Forelimb muscle (tissue), 1 donor: ENCODE results near the gene INTS1. TPM values are rescaled to one million over a fixed set of nuclear protein-coding genes. Genes with fewer than 3 reads are reported as not detected.

Experiments used
- DNase-seq: peaks from one replicate; pipeline ENCODE4 v3.0.0-alpha.2; 2013; ENCODE audit warnings: low read depth
- polyA plus RNA-seq: library from polyadenylated mRNA; unstranded; fragments of 120-200 nt; gene quantifications from one replicate; pipeline ENCODE4 v1.2.1, GENCODE V29; 2013; ENCODE audit not compliant: insufficient read length

The INTS1 gene
- polyA plus RNA-seq, 1 donor = 39.5 TPM

DNA sequence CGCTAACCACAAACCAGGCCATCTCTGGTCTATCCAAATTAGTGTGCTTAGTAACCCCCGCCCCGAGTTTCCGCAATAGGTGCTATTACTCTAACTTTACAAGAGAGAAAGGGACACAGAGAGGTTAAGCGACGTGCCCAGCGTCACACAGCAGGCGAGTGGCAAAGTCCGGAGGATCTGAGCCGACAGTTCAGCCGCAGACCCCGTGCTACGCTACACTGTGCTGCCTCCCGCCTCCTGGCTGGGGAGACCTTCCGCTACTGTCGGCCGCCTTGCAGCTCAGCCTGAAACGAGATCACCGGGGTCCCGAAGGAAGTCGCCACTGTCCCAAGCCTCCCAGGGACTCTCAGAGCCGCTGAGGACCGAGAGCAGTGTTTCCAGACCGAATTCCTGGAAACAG lies 799 bp downstream of the INTS1 start:
- DNase-seq = no peak

DNA sequence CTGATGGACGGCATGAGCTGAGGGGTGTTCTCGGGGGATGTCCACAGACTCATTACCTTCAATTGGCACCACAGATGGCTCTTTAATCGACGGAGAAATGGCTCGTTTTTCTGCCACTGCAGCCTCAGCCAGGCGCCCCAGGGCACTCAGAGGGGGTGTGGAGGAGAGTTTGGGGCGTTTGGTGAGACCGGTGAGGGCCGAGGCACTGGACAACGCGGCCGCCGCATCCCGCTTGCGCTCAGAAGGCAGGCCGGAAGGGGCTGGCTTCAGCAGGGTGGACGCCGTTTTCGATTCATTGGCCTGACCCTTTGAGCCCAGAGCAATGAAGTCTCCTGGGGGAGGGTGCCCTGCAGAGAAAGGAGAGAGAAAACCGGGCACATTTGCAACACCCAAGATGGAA lies 1.3 kb downstream of the INTS1 start:
- DNase-seq = no peak

DNA sequence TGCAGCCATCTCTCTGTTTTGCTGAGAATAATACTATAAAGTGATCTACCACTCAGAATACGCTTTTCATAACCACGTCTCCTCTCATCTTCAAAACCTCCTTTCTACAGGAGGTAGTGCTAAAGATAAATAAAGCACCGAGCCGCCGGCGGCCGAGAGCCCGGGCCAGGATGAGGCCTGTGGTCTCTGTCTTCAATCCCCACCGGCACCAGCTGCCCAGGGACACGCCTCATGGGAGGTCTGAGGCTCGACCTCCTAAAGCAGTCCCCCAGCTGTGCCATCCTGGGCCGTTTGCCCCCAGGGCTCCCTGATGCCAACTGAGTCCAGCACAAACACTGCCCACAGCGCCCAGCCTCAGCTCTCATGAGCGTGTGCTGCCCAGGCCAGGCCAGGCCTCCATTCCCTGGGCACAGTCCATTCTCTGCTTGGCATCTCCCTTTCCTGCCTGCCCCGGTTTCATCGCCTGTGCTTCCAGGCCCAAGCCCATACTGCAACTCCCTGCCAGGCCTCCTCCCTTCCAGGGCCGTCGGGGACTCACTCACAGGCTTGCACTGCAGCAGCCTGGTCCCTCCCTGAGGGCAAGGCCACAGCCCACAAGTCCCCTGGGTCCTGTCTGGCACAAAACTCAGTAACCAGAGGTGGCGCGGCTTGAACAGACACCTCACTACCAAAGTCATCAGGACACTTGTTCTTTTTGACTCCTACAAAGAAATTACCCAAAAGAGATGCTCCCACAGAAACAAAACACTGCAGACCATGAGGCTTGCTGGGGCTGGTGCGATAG lies 2.5 kb downstream of the INTS1 start:
- no peak for DNase-seq

DNA sequence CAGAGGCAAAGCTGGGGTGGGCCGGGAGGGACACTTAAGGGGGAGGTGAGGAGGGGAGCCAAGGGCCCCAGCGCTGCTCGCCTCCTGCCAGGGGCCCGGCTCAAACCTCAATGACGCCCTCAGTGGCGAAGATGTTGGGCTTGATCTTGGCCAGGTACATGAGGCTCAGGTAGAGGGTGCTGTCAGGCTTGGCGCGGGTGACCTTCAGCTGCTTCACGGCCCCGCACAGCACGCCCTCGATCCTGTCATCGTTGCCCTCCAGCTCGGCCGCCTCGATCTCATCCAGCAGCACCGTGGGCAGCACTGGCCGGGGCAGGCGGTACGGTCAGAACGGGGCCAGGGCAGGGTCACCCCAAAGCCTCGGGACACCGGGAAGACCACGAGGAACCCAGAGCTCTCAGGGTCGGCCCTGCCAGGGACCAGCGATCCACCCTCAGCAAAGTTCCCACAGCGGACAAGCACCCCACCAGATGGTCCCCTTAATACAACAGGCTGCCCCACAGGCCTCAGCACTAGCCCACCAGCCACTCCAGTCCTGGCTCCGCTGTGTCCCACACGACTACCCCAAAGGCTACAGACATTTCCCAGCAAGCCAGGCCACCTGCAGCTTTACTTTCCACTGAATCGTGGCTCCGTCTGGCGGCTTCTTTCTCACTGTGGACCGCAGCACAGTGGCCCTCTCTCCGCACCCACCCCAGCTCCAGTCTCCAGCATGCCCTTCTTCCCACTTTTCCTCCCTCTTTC lies 4.0 kb downstream of the INTS1 start:
- DNase-seq = no peak

DNA sequence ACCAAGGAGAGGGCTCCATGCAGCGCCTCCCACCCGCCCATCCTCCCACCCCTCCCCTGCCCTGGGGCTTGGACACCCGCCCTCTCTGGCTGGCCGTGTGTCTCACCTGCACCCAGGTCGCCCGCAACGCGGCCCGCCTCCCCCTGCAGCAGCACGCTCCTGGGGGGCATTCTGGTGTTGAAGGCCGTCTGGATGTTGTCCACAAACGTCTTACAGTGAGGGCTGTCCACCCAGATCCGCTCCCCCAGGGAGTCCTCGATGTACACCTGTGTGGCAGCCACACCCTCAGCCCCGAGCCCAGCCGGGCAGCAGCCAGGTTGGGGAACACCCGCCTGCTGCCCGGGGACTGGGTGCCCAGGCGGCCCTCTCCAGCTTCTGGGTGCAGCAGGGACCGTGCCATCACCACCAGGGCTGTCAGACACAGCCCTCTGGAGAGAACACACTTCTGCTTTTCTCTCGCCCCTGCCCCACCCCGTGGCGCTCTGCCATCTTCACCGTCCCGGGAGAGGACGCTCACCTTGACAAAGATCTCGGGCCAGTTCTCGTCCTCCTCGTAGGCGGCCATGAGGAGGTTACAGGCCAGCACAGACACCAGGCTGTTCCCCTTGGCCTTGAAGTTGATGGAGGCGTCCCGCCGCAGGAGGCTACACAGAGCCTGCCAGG lies 4.7 kb downstream of the INTS1 start:
- DNase-seq = no peak

DNA sequence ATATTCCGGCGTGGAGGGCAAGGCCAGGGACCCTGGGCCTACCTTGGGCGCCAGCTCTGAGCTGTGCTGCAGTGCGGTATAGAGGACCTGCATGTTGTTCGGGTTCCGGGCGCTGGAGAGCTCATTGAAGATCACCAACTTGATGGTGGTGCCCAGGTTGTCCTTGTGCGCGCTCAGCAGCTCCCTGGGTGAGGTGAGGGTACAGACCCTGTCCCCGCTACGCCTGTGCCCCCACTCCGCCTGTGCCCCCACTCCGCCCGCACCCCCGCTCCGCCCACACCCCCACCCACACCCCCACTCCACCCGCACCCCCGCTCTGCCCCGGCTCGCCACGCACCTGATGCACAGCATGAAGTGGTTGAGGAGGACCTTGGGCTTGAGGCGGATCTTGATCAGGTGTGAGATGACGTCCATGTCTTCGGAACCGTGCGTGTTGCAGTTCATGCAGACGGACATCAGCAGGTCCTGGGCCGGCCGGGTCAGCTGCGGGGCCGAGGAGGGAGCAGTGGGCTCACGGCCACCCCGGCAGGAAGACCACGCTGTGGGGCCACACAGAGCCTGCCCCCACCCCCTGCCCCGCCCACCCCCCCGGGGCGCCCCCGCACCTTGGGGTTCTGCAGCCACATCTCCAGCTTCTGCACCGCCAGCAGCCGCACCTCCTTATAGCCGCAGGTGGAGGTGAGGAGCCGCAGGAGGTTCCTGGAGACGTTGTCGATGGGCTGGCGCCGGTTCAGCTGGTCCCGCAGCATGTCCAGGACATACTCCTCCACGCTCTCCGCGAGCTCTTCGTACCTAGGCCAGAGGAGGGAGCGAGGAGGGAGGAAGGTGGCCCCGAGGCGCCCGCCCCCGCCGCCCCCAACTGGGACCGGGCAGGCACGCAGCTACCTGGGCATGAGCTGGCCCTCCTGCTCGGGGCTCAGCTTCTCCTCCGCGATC lies 5.6 kb downstream of the INTS1 start:
- no peak for DNase-seq

DNA sequence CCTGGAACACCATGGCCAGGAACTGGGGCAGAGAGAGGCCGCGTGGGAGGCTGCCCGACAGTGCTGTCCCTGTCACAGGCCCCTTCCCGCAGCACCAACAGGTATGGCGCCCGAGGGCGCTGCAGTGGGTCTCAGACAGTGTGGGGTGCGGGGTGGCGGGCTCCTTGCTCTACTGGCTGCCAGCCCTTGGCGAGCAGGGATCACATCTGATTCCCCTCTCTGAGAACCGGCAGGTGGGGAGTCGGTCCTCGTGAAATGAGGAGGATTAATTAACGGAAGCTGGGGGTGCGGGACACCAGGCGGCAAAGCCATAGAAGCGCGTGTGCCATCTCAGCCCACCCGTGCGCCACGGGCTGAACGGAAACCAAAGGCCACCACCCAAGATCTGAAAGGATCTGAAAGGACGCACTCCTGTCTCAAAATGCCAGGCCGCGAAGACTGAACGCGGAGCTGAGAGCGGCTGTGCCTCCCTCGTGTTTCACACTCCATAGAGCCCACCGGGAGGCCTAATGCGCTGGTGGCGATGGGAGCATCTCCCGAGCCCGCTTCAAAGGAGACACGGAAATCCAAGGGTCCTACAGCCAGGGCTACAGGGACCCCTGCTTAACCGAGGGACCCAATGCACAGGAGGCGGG lies 6.8 kb downstream of the INTS1 start:
- no peak for DNase-seq

DNA sequence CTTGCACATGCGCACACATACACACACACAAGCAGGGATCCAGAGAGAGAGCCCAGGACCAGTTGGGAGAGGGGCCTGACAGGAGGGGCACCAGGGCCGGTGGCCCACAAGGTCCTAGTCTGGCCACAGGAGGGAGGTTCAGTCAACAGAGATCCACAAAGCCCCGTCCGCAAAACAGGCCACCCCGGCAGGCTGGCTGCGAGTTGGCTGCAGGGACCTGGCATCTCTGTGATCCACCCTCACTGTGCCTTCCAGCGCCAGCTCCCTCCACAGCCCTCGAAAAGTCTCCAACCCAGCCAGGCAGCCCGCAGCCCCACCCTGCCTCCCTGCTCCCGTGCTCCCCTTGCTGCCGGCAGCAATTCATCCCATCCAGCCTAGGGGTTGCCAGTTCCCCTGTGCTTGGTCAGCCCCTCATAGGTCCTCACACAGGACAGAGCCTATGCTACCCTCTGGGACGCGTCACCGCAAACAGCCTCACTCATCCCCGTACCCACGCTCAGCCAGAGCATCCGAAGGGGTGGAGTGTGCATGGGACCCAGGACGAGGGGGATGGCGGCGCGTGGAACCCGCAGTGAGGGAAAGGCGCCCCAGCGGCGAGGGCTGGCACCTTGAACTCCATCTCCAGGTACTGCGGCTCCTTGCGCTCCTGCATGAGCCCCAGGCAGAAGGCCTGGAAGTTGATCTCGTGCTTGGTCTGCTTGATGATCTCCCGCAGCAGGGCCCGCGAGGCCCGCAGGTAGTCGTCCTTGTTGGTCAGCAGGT lies 7.5 kb downstream of the INTS1 start:
- DNase-seq = no peak

DNA sequence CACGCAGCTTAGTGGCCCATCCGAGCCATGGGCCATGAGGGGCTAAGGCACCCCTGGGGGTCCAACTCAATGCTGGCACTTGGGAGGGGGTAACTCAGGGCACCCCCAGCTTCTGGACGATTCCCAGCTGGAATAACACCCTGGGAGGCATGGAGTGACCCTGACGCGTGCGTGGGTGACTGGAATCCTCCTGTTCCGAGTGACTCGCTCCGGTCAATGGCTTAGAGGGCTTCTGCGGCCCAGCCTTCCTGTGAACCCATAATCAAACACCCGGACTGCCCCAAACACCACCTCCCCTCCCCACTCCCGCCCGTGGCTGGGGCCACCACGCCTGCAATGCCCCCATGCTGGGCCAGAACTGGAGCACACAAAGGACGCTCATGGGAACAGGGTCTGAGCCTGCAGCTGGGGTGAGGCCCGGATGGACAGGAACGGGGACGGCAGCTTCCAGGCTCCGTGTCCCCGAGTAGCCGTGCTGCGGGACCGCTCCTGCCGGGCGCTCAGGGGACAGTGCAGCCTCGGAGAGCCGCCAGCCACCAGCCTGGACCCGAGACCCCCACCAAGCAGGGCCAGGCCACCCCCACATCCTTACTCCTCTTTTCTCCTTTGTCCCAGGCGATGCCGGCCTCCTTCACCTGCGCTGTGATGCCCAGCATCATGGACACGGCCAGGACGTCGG lies 8.5 kb downstream of the INTS1 start:
- no peak for DNase-seq

DNA sequence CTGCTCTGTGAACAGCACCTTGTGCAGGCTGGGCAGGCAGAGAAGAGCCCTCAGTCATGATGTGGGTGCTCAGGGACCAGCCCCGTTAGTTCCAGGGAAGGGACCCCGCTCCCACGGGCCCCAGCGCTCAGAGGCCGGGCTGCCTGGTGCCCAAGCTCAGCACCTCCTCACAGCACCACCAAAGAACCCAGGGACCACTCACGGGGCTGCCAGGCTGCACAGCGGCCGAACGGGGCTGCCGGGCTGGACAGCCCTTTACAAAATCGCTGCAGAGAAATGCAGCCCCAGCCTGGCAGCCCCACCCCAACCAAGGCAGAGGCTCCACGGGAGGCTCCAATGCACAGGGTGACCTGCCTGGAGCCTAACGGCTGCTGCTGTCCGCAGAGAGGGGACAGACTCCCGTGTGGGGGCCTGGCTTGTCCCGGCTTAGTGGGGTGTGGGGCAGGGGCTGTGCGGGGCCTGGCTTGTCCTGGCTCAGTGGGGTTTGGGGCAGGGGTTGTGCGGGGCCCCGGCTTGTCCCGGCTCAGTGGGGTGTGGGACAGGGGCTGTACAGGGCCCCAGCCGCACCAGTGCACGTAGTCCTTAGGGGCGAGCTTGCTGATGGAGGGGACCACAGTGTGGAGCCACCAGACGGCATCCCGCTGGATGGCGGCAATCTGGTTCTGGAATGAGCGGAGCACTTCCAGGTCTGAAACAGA lies 9.2 kb downstream of the INTS1 start:
- no peak for DNase-seq

DNA sequence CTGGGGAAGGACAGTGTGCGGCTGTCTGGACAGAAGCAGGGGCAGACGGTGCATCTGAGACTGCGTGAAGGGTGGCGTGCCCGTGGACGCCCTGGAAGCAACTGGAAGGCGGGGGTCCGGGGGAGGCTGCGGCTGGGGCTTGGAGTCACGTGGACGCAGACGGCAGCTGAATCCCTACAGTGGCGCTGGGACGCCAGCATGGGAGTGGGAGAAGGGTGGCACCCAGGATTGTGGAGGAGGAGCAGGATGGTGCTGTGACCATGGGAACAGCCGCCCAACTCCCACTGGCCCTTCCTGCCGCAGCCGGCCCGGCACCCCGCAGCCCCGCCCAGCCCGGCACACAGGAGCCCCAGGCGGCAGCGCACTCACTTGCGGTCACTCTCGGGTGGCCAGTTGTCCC lies 9.7 kb downstream of the INTS1 start:
- DNase-seq = no peak

DNA sequence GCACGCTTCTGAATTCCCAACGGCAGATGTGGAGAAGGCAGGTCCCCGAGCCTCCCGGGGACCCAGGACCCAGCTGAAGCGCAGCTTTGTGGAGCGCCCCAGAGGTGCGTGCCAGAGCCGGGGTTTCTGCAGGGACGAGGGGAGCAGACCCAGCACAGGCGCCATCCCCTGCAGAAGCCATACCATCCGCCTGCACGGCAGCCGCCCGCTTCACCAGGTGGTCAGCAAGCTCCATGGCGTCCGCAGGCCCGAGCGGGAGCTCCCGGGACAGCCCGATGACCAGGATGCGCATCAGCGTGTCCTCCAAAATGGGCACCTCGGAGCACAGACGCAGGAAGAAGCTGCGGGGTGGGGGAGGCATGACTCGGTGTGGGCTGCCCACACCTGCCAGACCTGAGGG lies 10.6 kb downstream of the INTS1 start:
- no peak for DNase-seq

DNA sequence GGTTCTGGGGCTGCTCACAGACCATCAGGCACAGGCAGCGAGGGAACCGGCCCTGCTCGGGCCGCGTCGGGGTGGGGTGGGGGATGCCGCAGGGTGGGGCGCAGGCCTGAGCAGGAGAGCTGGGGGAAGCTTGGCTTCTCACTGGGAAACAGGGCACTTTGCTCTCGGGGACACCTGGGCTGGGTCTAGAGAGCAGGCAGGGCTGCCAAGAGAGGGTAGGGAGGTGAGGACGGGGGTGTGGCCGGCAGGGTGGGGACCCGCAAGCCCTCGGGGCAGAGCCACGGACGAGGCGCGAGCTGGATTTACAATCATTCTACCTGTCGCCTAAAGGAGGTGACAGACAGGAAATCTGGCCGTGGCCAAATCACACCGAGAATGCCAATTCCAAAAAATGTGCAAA lies 11.1 kb downstream of the INTS1 start:
- DNase-seq = no peak

DNA sequence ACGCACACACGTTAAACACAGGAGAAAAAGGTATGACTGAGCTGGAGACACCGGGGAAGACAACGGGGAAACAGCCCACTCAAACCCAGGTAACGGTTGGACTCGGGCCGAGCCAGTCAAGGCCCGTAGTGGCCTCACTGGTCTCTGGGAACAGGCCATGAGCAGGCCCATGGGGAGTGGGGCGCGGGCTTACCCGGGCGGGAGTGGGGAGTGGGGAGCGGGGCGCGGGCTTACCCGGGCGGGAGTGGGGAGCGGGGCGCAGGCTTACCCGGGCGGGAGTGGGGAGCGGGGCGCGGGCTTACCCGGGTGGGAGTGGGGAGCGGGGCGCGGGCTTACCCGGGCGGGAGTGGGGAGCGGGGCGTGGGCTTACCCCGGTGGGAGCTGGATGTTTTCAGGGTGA lies 11.5 kb downstream of the INTS1 start:
- DNase-seq = no peak

DNA sequence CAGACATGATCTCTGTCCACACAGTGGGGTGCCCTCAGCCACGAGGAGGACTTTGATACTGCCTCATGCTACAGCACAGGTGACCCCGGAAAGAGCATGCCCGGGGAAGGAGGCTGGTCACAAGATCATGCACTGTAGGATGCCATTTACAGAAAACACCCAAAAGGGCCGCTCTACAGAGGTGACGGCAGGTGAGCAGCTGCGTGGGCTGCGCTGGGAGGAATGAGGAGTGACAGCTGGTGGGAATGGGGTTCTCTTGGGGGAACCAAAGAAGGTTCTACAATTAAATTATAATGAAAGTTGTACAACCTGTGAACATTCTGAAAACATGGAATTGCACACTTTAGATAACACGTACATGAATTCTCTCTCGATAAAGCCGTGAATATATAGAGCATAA lies 12.0 kb downstream of the INTS1 start:
- no peak for DNase-seq

DNA sequence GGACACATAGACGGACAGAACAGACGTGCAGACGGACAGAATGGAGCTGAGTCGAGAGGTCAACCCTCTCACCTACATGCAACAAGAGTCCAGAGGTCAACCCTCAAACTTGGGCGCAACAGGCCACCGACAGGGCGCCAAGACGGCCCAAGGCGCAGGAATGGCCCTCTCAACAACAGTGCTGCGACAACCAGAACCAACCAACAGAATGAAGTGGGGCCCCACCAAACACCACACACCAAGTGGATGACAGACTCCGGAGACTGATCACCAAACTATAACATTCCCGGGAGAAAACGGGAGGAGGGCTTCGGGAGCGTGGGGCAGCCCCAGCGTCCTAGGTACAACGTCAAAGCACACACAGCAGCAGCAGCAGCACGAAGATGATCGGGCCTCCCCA lies 13.4 kb downstream of the INTS1 start:
- DNase-seq = no peak

DNA sequence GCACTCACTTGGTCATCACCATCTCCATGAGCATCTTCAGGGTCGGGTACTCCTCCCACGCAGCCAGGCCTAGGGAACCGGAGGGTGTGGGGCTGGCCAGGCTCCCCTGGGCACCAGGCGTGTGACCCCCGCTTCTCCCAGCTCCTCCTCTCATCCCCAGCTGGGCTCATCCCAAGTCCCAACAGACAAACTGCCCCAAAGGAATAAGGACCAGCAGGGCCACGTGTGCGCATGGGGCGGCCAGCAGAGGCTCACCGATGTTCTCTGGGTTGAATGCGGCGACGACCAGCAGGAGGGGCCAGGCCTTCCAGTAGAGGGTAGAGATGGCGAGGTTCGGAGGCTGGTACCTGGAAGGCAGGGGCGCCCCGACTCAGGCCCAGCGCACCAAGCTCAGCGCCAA lies 14.9 kb downstream of the INTS1 start:
- no peak for DNase-seq

DNA sequence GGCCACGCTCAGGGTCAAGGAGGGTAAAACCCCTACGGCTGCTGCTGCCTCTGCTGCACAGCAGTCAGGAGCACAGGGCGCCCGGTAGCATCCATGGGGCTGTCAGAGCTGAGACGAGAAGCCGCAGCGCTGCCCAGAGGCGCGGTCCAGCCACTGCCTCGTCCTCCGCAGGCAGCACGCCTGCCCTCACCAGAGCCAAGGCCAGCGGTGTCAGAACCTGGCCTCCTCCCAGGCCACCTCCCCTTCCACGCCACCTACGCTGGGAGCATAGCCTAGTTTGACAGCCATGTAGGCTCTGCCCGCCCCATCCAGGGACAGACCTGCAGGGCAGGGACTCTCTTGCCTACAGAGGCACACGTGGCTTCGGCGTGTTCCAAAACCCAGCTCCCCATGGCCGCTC lies 16.2 kb downstream of the INTS1 start:
- DNase-seq = no peak

DNA sequence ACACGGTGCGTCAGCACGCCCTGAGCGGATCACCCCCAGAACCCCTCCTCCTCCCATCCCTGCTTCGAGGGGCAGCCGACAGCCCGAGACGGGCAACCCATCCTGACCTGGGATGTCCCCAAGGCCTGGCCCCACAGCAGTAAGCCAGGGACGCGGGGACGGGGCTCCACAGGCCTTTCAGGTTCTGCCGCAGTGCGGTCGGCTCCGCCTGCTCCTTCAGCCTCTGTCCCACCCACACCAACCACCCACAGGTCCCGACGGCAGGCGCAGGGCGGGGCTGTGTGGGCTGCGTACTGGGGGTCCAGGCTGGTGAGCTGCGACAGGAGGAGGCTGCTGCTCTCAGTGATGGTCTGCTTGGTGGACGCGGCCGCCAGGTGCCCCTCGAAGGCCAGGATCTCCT lies 16.7 kb downstream of the INTS1 start:
- DNase-seq = no peak
